ENCODE measurements around the gene CIT.

- TF ChIP-seq, protein P1, sequence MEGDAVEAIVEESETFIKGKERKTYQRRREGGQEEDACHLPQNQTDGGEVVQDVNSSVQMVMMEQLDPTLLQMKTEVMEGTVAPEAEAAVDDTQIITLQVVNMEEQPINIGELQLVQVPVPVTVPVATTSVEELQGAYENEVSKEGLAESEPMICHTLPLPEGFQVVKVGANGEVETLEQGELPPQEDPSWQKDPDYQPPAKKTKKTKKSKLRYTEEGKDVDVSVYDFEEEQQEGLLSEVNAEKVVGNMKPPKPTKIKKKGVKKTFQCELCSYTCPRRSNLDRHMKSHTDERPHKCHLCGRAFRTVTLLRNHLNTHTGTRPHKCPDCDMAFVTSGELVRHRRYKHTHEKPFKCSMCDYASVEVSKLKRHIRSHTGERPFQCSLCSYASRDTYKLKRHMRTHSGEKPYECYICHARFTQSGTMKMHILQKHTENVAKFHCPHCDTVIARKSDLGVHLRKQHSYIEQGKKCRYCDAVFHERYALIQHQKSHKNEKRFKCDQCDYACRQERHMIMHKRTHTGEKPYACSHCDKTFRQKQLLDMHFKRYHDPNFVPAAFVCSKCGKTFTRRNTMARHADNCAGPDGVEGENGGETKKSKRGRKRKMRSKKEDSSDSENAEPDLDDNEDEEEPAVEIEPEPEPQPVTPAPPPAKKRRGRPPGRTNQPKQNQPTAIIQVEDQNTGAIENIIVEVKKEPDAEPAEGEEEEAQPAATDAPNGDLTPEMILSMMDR (IDR thresholded peaks at IDR 0.05; ENCODE audit: extremely low read depth in 1 of 2, insufficient read depth in 1 of 2, low read depth in 1 of 2, low read length in 2 of 2): no peak
- TF ChIP-seq EZH2 (IDR thresholded peaks at IDR 0.05; ENCODE audit: borderline replicate concordance, low read depth, low read length, severe bottlenecking) (no peak), POLR2AphosphoS5 (IDR thresholded peaks at IDR 0.05; ENCODE audit: insufficient read depth, low read depth, low read length) (no peak), MAX (IDR thresholded peaks at IDR 0.05; ENCODE audit: insufficient read depth, insufficient read length) (no peak), POLR2A (IDR thresholded peaks at IDR 0.05; ENCODE audit: low read depth, low read length) (no peak), MYC (IDR thresholded peaks at IDR 0.05; ENCODE audit: low read depth, low read length) (no peak)
Observed at GRCh38 chr12:119859241-119859640, 17.9 kb downstream of the CIT start.
